SH-SY5Y (cell line): ENCODE measurements around the gene PIAS1.

Experiments used
- GATA2 ChIP-seq: IDR thresholded peaks from 2 replicates; pipeline ENCODE4 v1.6.1; 2011; ENCODE audit warnings: mild to moderate bottlenecking, low read depth, low read length
- GATA3 ChIP-seq: IDR thresholded peaks from 2 replicates; pipeline ENCODE4 v1.6.1; 2011; ENCODE audit warnings: low read depth, mild to moderate bottlenecking, low read length, moderate library complexity

DNA sequence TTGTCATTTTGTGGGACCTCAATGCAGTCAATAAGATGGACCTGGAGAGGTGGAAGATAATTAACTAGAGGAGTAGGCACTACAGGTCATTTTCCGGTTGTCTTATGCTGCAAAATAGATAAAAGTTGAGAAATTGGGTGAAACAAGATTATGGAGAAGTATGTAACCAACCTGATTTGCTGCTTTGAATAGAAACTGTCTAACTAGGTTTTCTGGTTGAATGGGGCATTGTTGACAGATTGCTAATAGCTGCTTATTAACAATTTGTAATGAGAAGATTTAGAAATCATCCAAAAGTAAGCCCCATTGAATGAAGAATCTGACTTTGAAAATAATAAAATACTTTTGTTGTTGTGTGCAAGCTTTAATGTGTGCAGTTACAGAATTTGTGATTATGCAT lies 26.2 kb downstream of the PIAS1 start:
- no peak for TF ChIP-seq GATA3
- TF ChIP-seq GATA2 = no peak
